ENCODE results near the gene PNMA1.
A peak's percentile ranks its signal among the peaks of the same experiment; 100 is the strongest.

Gene PNMA1

DNA sequence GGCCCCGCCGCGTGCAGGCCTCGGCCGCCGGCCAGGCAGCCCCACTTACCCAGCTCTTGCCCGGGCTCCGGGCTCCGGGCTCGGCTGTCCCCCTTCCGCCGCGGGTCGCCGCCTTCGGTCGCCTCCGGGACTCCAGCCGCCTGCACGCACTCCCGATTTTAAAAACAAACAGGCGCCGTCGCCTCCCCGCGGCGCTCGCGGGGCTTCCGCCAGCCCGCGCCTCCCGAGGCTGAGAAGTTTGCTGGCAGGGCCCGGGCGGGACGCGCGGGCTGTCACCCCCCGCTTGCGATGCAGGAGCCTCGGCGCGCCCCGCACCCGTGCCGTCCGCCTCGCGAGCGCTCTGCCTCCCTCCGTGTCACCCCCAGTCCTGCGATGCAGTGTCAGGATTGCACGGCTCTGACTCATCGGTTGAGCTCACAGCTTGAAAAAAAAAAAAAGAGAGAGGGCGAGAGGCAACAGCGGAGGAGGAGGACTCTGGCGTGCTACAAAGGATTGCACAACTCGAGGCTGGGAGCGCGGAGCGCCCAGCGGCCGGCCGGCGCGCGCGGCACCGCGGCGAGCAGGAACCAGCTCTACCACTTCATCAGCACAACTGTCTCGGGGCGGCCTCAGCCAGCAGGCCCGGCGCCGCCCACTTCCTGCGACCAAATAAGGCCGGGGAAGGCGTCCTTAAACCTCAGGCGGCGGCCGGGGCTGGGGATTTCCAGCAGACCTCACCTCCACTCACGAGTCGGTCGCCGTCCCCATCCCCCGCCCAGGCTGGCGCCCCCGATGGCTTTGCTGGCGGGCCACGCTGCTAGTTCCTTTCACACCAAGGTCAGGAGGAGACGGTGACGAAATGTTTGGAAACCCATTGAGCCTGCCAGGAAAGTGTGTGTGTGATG, 45.8 kb upstream of the PNMA1 start:
- H3K4me3 ChIP-seq, result peak overlapping the region; percentile 86
- TF ChIP-seq, protein P1, sequence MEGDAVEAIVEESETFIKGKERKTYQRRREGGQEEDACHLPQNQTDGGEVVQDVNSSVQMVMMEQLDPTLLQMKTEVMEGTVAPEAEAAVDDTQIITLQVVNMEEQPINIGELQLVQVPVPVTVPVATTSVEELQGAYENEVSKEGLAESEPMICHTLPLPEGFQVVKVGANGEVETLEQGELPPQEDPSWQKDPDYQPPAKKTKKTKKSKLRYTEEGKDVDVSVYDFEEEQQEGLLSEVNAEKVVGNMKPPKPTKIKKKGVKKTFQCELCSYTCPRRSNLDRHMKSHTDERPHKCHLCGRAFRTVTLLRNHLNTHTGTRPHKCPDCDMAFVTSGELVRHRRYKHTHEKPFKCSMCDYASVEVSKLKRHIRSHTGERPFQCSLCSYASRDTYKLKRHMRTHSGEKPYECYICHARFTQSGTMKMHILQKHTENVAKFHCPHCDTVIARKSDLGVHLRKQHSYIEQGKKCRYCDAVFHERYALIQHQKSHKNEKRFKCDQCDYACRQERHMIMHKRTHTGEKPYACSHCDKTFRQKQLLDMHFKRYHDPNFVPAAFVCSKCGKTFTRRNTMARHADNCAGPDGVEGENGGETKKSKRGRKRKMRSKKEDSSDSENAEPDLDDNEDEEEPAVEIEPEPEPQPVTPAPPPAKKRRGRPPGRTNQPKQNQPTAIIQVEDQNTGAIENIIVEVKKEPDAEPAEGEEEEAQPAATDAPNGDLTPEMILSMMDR (IDR thresholded peaks at IDR 0.05), result no peak
- H3K27ac ChIP-seq, result peak overlapping the region; percentile 96 to 99
- peak; percentile 98 for DNase-seq (ENCODE audit: low spot score)

- TF ChIP-seq, protein P1 (IDR thresholded peaks at IDR 0.05), result no peak
- Histone ChIP-seq H3K4me3 (peak overlapping the region; percentile 86), H3K27ac (peak overlapping the region; percentile 96 to 99)
- no peak for DNase-seq (ENCODE audit: low spot score)
Measured at GRCh38 chr14:73759183-73759713, 45.1 kb upstream of the PNMA1 start.

DNA sequence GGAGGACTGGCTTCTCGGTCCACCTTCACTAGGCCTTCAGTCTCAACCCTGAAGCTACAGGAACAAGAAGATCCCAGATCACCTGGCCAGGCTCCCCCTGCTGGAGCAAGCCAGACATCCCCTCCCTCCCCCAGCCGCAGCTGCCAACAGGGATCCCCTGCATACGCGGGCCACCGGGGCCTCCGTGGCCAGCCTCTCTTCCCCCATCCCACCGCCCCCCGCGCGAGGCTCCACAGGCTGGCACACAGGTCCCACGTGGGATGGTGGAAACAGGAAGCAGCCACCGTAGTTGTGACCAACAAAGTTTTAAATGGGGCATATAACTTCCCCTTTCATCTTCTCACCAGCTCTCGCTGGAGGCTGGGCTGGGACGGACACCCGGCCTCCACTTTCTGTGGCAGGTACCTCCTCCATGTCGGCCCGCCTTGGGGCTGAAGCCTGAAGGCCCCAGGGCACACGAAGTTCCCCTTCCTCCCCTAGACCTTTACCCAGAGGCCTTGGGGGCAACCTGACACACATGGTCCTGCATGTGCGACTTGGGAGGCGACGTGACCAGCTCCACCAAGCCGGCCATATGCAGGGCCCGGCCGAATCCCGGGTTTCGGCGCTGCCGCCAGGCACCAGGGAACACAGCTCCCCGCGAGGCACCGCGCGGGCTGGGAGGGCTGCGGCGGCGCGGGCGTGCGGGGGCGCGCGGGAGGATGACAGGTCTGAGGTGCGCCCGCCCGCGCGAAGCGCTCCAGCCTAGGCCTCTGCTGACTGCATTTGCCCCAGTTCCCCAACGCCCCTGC, 44.4 kb upstream of the PNMA1 start:
- DNase-seq (ENCODE audit: low spot score), result no peak
- peak overlapping the region; percentile 86 for H3K4me3 ChIP-seq
- H3K27ac ChIP-seq, result peak overlapping the region; percentile 96 to 99
- TF ChIP-seq, protein P1 (IDR thresholded peaks at IDR 0.05), result peak; percentile 17

- TF ChIP-seq, protein P1 (IDR thresholded peaks at IDR 0.05), result no peak
- Histone ChIP-seq H3K27ac (peak overlapping the region; percentile 96 to 99), H3K4me3 (peak overlapping the region; percentile 86)
- no peak for DNase-seq (ENCODE audit: low spot score)
Measured at GRCh38 chr14:73757876-73758391, 43.8 kb upstream of the PNMA1 start.

DNA sequence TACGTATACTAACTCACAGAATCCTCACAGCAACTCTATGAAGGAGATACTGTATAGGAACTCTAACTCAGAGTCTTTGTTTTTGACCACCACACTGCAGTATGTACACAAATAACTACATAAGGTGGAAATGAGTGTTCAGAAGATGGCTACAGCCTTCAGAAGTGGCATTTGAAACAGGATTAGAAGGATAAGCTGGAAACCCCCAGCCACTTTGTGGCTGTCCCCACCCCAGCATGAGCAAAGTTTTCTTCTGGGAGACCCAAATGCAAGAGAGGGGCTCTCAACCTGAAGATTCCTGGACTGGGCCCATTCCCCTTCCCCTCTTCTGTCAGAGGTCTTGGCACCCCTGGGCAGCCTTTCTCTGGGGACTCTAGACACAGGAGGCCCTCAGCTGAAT, 43.2 kb upstream of the PNMA1 start:
- Histone ChIP-seq H3K27ac (peak overlapping the region; percentile 96 to 99), H3K4me3 (peak overlapping the region; percentile 86)
- no peak for DNase-seq (ENCODE audit: low spot score)
- TF ChIP-seq, protein P1 (IDR thresholded peaks at IDR 0.05), result no peak

DNA sequence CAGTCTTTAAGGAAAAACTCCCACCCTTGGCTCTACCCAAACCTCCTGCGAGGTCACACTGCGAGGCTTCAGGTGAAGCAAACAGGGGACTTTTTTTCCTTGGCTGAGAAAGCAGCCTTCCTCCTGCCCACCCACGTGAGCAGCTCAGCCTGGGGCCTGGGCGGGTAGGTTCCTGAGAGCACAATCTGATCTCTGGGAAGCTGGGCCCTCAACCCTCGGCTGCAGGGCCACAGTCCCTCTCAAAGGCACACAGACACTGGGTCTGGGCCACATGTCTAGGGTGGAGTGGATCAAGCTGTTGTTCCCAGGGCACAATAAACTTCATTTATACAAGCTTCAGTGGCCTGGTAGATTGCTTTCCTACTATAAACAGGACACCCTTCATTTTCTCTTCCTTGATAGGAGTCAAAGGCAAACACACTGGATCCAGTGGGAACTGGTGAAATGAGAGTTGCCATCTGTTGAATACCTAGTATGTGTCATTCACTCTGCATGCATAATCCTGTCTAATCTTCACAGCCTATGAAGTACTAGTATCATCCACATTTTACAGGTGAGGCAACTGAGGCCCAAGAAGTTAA, 41.3 kb upstream of the PNMA1 start:
- H3K4me3 ChIP-seq, result peak overlapping the region; percentile 53
- H3K27ac ChIP-seq, result peak overlapping the region; percentile 96 to 99
- no peak for DNase-seq (ENCODE audit: low spot score)
- TF ChIP-seq, protein P1 (IDR thresholded peaks at IDR 0.05), result no peak

Data from coronary artery (tissue), 2 donors.